Fibroblast of lung (primary cell): Measurements from ENCODE around the gene OR8G5. TPM values are rescaled to one million over a fixed set of nuclear protein-coding genes. Genes with fewer than 3 reads are reported as not detected.

Source experiments
- DNase-seq, 2 donors: peaks; one replicate each; pipeline versions ENCODE4 v3.0.0 to v3.0.0-alpha.2; 2010; ENCODE audit warnings: low read depth in 2 of 2
- H2AFZ ChIP-seq: 2 replicates; pipeline ENCODE4 v1.5.1; 2012; ENCODE audit warnings: low read length, control low read depth, inconsistent platforms
- H3K27ac ChIP-seq: 2 replicates; pipeline ENCODE4 v1.5.1; 2011; ENCODE audit warnings: low read length, control low read depth; ENCODE audit not compliant: insufficient read depth
- H3K27me3 ChIP-seq: 2 replicates; pipeline ENCODE4 v1.5.1; 2011; ENCODE audit warnings: mild to moderate bottlenecking, low read length; ENCODE audit not compliant: control insufficient read depth, insufficient read depth
- H3K36me3 ChIP-seq: 2 replicates; pipeline ENCODE4 v1.5.1; 2011; ENCODE audit warnings: low read length; ENCODE audit not compliant: control insufficient read depth, insufficient read depth
- H3K4me1 ChIP-seq: 2 replicates; pipeline ENCODE4 v1.5.1; 2011; ENCODE audit warnings: low read length; ENCODE audit not compliant: control insufficient read depth, insufficient read depth; ENCODE audit errors: extremely low read depth
- H3K4me2 ChIP-seq: 2 replicates; pipeline ENCODE4 v1.5.1; 2011; ENCODE audit warnings: low read length, control low read depth; ENCODE audit not compliant: insufficient read depth; ENCODE audit errors: extremely low read depth
- H3K4me3 ChIP-seq, 4 experiments: fragments of 200-600 bp in 1 of 4; sonication (generic) in 1 of 4; replicated peaks in 1 of 4; 2 replicates each; pipeline ENCODE4 v1.5.1; 2011 to 2016; ENCODE audit warnings: low read length in 4 of 4, low read depth in 3 of 4, mild to moderate bottlenecking in 3 of 4, control low read depth in 2 of 4, inconsistent platforms in 1 of 4, mixed read lengths in 1 of 4; ENCODE audit not compliant: insufficient read depth in 1 of 4; ENCODE audit errors: control extremely low read depth in 1 of 4
- H3K79me2 ChIP-seq: 2 replicates; pipeline ENCODE4 v1.5.1; 2012; ENCODE audit warnings: mild to moderate bottlenecking, low read length, inconsistent platforms; ENCODE audit not compliant: control insufficient read depth, insufficient read depth
- H3K9ac ChIP-seq: 2 replicates; pipeline ENCODE4 v1.5.1; 2011; ENCODE audit warnings: mild to moderate bottlenecking, low read length, control low read depth; ENCODE audit not compliant: insufficient read depth
- H3K9me3 ChIP-seq: 2 replicates; pipeline ENCODE4 v1.5.1; 2012; ENCODE audit warnings: low read depth, low read length; ENCODE audit not compliant: control insufficient read depth, insufficient read depth
- H4K20me1 ChIP-seq: 2 replicates; pipeline ENCODE4 v1.5.1; 2011; ENCODE audit warnings: low read length; ENCODE audit not compliant: control insufficient read depth, insufficient read depth; ENCODE audit errors: extremely low read depth
- CTCF ChIP-seq, 2 donors: IDR thresholded peaks in 1 of 2; conservative IDR thresholded peaks in 1 of 2; 1 replicate in 1 of 2; 2 replicates in 1 of 2; pipeline ENCODE4 v1.5.1; 2011 to 2012; ENCODE audit warnings: low read length in 2 of 2, control low read depth in 1 of 2, inconsistent platforms in 1 of 2, low read depth in 1 of 2, mild to moderate bottlenecking in 1 of 2
- EZH2 ChIP-seq: IDR thresholded peaks from 2 replicates; pipeline ENCODE4 v1.5.1; 2012; ENCODE audit warnings: low read length, control low read depth, mild to moderate bottlenecking; ENCODE audit errors: missing control alignments
- polyA plus RNA-seq, 2 donors: library from polyadenylated mRNA; depleted of rRNA in 1 of 2; stranded (reverse) in 1 of 2; unstranded in 1 of 2; fragments of >200 nt; gene quantifications; 2 replicates each; pipeline ENCODE4 v1.2.1, GENCODE V29; 2011 to 2012; ENCODE audit warnings: missing spikeins in 1 of 2
- total RNA-seq: library from RNA; depleted of rRNA; stranded (reverse); fragments of >200 nt; gene quantifications from 2 replicates; pipeline ENCODE4 v1.2.1, GENCODE V29; 2014

The OR8G5 gene
- total and polyA plus RNA-seq, 2 donors (not counting 1 experiment from before 2014, with no cell fraction given), result not detected

- Histone ChIP-seq H3K4me1 (no peaks in the 10 kb centered on the region), H3K9ac (no peak overlapping the region), H3K27ac (no peak overlapping the region), H4K20me1 (no peaks in the 10 kb centered on the region), H3K4me3 (no peak overlapping the region), H2AFZ (no peak overlapping the region), H3K27me3 (no peaks in the 10 kb centered on the region), H3K36me3 (no peaks in the 10 kb centered on the region), H3K79me2 (no peaks in the 10 kb centered on the region), H3K9me3 (no peaks in the 10 kb centered on the region), H3K4me2 (no peak overlapping the region)
- DNase-seq, result no peak
- no peak for TF ChIP-seq CTCF (conservative IDR thresholded peaks at IDR 0.05 in 1 of 2, IDR thresholded peaks at IDR 0.05 in 1 of 2; ENCODE audit: low read depth in 1 of 2, low read length in 2 of 2)
- no peak for TF ChIP-seq EZH2
These were observed 45.8 kb upstream of the OR8G5 start for GRCh38 chr11:124210421-124210820.

DNA sequence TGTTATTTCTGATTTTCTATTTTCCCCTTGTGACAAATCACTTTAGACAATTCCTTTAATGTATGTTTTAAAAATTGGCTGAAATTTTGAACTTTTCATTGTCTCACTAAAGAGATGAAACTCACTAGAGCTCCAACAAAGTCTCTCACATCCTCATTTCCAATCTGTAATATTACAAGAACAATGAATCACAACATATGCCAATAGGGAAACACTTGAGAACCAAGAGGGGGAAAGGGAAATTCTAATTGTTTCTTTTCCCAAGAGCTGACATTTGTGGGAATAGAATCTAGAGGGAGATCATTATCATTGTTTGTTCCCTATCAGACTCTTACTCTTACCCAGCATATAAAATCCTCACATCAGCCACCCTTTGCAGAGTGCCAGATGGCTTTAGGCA lies 44.9 kb upstream of the OR8G5 start:
- Histone ChIP-seq H3K79me2 (no peaks in the 10 kb centered on the region), H3K9me3 (no peaks in the 10 kb centered on the region), H4K20me1 (no peaks in the 10 kb centered on the region), H3K9ac (no peak overlapping the region), H2AFZ (no peak overlapping the region), H3K27ac (no peak overlapping the region), H3K4me2 (no peak overlapping the region), H3K4me3 (no peak overlapping the region), H3K4me1 (no peaks in the 10 kb centered on the region), H3K27me3 (no peaks in the 10 kb centered on the region), H3K36me3 (no peaks in the 10 kb centered on the region)
- no peak for DNase-seq
- TF ChIP-seq CTCF (conservative IDR thresholded peaks at IDR 0.05 in 1 of 2, IDR thresholded peaks at IDR 0.05 in 1 of 2; ENCODE audit: low read depth in 1 of 2, low read length in 2 of 2), result no peak

- DNase-seq, result no peak
- TF ChIP-seq EZH2 (no peak), CTCF (conservative IDR thresholded peaks at IDR 0.05 in 1 of 2, IDR thresholded peaks at IDR 0.05 in 1 of 2; ENCODE audit: low read depth in 1 of 2, low read length in 2 of 2) (no peak)
- H3K79me2 ChIP-seq, result no peaks in the 10 kb centered on the region
These were observed 42.1 kb upstream of the OR8G5 start for GRCh38 chr11:124214027-124214426.

More at GRCh38 chr11:124214027-124214426, 42.1 kb upstream of the OR8G5 start:
- H3K27me3 ChIP-seq, result no peaks in the 10 kb centered on the region
- H3K4me1 ChIP-seq, result no peaks in the 10 kb centered on the region
- no peak overlapping the region for H3K9ac ChIP-seq
- H3K9me3 ChIP-seq, result no peaks in the 10 kb centered on the region
- no peak overlapping the region for H3K4me2 ChIP-seq
- H3K36me3 ChIP-seq, result no peaks in the 10 kb centered on the region
- no peak overlapping the region for H2AFZ ChIP-seq
- no peaks in the 10 kb centered on the region for H4K20me1 ChIP-seq
- H3K27ac ChIP-seq, result no peak overlapping the region
- H3K4me3 ChIP-seq, result no peak overlapping the region
